Cerebellar nuclear complex (tissue), 1 donor: Measurements from ENCODE around the gene CYSRT1.
A peak's percentile ranks its signal among the peaks of the same experiment; 100 is the strongest.

Experiments used
- DNase-seq, 2 experiments: peaks; one replicate each; lab custom pipeline; 2025; lab: John Stamatoyannopoulos, UW

The CYSRT1 gene

DNA sequence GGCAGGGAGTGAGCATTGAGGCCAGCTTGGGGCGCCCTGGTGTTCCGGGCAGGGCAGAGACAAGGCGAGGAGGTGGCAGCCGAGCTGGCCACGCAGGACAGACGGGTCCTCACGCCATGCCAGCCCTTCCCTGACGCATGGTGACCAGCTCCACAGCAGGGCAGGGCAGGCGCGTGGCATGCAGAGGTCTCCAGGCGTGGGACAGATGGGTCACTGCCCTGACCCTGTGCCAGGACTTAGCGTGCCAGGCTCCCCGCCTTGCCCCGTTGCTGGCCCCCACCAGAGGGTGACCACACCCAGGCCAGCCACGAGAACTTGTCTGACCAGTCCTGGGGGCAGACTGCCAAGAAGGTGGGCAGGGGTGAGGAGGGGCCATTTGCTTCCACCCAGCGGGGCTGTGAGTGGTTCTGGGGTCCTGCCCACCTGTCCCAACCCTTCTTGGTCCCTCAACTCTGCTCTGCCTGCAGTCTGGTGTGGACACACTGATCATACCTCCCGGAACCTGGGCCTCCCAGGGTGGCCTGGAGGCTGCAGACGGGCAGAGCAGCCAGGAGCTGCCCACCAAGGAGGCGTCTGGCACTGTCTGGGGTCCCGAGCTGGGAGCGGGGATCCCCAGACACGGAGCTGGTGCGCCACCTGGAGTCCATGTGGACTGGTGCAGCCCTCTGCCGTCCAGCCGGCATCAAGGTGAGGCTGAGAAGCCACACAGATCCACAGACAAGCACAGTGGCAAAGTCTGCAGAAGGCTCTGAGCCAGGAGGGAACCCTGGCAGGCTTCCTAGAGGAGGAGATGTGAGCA lies 2.3 kb downstream of the CYSRT1 start, which contains the start of gene RNF224:
Gene RNF224, plus strand, starts transcription at position 449 of the 799 bp plus-strand sequence. CDS start 834 bp downstream, outside the sequence.
- DNase-seq, result peak in 1 of 2 experiments; percentile 49

DNA sequence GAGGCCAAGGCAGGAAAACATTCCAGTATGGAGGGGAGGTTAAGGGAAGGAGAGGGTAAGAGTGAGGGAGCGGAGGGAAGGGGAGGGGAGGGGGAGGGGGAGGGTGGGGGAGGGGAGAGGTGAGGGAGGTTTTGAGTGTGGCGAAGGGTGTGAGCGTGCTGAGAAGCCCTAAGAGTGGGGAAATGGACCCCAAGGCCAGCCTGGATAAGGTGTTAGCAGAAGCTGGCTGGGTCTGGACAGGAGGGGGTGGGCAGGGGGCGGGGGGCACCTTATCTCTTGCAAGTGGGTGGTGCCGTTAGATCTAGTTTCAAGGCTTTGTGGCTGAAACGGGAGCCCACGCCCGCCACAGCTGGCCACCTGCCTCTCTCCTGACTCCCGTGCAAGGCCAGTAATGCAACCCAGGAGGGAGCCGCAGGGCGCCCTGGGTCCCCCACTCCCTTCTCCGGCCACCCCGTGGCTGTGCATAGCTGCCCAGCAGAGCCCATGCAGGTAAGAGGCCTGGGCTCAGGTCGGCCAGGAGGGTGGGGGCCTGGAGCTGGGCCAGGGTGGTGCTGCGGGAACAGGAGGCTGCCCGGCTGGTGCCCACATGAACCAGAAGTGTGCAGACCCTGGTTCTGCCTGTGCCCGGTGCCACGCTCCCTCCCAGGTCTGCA lies 3.0 kb downstream of the CYSRT1 start:
- no peak for DNase-seq

DNA sequence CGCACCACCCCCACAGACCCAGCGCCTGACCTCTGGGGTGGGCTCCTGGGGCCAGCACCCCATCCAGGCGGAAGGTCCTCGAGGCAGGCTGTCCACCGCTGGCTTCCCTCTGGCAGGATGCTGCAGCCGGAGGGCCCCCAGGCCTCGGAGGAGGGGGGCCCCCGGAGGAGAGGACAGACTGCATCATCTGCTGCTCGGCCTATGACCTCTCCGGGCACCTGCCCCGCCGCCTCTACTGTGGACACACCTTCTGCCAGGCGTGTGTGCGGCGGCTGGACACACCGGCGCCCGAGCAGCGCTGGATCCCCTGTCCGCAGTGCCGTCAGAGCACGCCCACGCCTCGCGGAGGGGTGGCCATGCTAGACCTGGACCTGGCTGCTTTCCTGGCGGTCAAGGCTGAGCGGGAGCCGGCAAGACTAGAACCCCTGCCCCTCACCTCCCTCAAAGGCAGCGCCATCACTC lies 3.6 kb downstream of the CYSRT1 start:
- no peak for DNase-seq

DNA sequence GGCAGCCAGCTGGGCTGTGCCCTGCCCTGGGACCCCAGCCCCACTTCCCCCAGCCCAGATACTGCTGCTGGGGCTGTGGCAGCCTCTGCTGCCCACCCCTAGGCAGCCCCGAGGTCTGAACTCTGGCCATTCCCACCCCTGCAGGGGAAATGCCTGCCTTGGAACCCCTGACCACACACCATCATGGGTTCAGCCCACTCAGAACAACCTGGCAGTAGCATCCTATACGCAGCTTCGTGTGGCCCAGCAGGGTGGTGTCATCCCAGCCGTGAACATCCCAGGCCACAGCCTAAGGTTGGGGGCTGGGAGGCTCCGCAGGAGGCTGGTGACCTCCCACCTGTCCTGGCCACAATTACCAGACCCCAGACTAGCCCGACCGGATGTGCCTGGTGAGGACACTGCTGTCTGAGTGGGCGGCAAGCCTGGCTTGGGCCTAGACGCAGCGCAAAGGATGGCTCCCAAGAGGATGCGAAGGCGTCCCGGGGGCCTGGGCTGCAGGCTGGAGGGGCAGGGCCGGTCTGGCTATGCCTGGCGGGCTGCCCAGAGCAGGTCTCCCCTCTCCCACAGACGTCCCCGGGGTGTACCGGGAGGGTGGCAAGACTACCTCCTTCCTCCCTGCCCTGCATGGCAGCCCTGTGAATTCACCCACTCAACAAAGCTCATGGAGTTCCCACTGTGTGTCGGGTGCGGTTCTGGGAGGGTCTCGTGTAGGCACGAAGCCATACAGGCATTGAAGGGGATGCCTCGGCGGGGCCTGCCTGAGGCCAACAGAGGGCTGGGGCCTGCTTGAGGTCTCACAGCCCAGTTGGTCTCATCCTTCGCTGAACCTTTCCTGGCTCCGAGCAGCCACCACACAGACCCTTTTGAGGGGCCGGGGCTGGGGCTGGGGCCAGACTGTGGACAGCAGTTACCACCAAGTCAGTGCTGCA lies 4.3 kb downstream of the CYSRT1 start:
- DNase-seq, result no peak

DNA sequence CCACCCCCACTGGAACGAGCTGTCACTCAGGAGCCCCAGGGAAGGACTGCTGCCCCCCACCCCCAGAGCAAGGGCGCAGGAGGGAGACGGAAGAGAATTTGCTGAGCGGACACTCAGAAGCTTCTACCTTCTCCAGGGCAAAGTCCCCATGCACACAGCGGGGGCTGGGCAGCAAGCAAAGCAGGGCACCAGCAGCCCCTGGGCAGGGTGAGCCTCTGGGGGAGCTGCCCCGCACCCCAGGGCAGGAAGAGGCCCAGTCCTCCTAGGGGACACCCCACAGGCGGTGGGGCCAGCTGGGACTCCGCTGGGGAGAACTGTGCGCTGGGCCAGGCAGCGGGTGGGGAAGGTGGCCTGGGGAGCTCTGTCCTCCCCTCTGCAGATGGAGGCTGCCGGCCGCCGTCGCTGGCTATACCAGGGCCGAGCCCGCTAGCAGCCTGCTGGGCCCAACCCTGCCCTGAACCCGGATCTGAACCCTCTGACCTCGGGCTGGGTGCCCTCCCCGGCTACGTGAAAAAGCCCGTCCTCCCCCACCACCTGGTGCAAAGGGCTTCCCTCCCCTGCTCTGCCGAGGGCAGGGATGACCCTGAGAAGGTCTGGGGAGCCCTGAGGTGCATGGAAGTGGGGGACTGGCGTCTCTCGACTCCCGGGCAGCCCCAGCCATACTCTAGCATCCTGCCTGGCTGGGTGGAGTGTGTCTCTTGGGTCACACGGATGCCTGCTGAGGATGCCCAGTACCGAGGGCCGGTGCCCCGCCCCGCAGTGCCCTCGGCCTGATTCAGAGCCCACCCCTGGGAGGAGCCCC lies 5.1 kb downstream of the CYSRT1 start:
- DNase-seq, result no peak

DNA sequence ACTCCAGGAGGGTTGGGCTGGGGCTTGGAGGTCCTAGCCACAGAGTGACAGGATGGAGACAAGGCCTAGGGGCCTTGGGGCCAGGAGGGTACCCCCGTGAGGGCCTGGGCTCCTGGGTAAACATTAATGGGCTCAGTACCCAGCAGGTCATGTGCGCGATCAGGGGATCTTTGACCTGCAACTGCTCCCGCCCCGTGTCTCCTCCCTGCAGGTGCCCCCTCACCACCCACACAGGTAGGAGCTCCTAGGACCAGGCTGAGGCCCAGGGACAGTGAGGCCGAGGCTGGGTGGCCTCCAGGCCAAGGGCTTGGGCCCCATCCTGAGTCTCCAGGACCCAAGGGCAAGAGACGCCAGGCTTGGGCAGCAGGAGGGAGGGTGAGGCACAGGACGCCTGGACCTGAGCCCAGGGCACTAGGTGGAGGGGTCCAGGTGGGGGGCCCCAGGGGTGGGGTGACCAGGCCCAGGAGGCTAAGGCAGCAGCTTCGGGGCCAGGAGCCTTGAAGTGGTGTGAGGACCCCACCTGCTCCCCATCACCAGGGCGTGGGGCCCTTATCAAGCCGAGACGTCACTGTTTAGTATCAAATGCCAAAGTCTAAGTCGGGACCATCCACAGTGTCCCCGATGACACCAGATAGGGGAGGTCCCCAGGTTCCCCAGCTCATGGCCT lies 5.9 kb downstream of the CYSRT1 start, which contains the start of gene SLC34A3:
Gene SLC34A3, plus strand, starts transcription at position 197 of the 667 bp plus-strand sequence. CDS start 802 bp downstream, outside the sequence.
- DNase-seq, result no peak

DNA sequence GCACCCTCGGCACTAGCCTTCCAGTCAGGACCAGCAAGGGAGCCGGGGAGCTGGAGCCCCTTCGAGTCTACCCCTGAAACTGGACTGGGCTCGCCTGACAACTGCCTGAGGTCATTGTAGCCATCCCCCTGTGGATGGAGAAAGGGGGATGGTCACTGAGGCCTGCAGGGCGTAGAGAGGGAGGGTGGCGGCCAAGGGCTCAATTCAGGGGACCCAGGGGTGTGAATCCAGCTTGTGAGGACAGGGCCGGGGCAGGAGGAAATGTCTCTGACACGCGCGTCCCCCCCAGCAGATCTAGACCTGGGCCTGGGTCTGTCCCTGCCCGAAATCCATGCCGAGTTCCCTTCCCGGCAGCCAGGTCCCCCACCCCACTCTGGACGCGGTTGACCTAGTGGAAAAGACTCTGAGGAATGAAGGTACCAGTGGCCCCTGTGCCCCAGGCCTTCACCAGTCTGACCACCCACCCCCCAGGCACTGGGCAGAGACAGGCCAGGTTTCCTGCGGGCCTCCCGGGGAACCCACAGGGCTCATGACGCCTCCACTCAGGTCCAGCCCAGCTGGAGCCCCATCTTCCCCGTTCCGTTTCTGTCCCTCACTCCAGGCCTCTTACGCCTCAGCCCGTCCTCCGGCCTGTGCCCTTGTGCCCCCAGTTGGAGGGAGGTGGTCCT lies 6.5 kb downstream of the CYSRT1 start:
- DNase-seq, result no peak

DNA sequence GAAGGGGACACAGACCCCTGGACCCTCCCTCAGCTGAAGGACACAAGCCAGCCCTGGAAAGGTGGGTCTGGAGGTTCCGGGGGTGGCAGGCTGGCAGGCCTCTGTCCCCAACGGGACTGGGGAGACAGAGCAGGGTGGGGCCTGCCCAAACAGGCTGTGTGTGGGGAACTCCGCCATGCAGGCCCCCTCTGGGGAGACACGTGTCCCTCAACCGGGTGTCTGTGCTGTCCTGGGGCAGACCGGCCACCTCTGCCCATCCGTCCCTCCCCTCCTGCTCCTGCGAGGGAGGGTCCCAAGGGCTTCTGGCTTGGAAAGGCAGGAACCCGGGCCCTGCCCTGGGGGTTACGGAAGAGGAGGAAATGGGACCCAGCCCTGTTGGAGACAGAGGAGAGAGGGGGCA lies 7.1 kb downstream of the CYSRT1 start:
- no peak for DNase-seq

DNA sequence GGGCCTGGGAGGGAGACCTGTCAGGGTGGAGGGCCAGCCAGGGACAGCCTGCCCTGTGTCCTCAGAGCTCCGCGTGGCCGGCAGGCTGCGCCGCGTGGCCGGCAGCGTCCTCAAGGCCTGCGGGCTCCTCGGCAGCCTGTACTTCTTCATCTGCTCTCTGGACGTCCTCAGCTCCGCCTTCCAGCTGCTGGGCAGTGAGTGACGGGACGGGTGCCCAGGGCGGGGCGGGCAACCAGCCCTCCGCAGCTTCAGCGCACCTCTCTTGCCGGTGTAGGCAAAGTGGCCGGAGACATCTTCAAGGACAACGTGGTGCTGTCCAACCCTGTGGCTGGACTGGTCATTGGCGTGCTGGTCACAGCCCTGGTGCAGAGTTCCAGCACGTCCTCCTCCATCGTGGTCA lies 7.5 kb downstream of the CYSRT1 start:
- no peak for DNase-seq

DNA sequence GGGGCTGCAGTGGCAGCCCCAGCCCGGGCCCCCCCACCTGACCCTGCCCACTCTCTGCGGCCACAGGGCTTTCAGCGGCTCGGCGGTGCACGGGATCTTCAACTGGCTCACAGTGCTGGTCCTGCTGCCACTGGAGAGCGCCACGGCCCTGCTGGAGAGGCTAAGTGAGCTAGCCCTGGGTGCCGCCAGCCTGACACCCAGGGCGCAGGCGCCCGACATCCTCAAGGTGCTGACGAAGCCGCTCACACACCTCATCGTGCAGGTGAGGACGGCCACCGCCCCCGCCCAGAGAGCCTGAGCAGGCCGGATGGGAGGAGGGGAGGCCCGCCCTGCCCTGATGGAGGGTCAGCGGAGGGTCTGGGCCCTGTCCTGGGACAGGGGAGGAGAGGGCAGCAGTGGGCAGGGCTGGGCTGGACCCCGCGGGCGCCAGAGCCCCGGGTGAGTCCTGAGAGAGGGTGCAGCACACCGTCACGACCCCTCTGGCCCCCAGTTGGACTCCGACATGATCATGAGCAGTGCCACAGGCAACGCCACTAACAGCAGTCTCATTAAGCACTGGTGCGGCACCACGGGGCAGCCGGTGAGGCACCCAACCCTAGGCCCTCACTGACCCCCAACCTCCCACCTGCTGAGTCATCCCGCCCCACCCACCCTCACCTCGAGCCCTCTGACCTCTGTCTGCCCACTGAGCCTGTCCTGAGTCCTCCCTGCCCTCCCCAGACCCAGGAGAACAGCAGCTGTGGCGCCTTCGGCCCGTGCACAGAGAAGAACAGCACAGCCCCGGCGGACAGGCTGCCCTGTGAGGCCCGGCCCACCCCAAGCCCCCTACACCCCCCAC lies 8.4 kb downstream of the CYSRT1 start:
- DNase-seq, result no peak

DNA sequence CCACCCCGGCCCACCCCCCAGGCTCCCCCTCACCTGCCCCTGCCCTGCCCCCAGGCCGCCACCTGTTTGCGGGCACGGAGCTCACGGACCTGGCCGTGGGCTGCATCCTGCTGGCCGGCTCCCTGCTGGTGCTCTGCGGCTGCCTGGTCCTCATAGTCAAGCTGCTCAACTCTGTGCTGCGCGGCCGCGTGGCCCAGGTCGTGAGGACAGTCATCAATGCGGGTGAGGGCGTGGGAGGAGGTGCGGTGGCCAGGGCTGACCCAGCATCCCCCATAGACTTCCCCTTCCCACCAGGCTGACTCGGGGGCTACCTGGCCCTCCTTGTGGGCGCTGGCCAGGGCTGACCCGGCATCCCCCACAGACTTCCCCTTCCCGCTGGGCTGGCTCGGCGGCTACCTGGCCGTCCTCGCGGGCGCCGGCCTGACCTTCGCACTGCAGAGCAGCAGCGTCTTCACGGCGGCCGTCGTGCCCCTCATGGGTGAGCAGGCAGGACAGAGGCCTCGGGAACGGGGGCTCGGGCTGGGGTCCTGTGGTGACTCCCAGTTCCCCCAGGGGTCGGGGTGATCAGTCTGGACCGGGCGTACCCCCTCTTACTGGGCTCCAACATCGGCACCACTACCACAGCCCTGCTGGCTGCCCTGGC lies 9.2 kb downstream of the CYSRT1 start:
- DNase-seq, result no peak

DNA sequence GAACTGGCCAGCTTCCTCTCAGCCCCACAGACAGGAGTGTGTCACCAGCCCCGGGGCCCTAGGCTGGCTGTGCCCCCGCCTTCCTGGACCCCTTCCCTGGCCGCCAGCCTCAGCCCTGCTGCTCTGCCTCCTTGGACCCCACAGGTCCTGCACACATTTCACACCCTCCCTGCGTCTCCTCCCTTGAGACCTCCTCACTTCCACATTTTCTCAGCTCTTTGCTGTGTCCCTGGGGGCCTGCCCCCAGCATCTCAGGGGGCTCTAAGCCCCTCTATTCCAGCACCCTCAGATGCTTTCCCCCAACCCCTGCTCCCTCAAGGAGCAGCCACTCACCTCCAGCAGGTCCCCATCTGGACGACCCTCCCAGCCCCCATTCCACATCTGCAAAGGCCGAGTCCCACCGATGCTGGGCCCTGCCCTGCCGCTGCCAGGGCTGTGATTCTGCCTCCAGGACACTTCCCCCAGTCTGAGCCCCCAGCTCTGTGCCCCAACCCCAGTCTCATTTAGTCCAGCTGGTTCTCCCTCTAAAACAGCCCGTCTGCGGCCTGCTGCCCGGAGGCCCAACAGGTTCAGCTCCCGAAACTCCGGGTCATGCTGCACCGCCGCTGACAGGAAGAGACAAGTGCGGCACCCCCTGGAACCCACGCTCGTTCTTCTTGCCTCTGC lies 9.9 kb downstream of the CYSRT1 start:
- no peak for DNase-seq

DNA sequence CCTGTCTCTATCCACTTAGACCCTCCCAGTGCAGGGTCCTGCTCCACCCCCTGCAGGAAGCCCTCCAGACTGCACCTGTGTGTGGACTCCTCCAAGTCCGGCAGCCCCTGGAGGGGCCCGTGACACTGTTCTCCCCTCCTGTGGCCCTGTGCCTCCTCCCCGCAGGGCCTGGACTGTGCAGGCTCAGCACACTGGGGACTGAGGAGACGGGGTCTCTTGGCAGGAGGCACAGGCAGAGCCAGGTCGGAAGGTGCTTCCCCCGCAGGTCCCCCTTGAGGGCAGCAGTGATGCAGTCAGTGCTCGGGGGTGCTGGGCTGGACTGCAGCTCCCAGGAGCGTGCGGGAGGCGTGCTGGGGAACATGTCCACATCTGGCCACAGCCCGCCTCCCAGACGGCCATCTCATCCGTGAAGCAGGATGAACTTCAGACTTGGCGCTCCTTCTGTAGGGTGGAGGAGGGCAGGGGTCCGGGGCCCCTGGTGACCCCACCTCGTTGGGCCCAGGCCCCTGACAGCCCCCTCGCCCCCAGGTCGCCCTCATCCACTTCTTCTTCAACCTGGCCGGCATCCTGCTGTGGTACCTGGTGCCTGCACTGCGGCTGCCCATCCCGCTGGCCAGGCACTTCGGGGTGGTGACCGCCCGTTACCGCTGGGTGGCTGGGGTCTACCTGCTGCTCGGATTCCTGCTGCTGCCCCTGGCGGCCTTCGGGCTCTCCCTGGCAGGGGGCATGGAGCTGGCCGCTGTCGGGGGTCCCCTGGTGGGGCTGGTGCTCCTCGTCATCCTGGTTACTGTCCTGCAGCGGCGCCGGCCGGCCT lies 10.7 kb downstream of the CYSRT1 start:
- no peak for DNase-seq

DNA sequence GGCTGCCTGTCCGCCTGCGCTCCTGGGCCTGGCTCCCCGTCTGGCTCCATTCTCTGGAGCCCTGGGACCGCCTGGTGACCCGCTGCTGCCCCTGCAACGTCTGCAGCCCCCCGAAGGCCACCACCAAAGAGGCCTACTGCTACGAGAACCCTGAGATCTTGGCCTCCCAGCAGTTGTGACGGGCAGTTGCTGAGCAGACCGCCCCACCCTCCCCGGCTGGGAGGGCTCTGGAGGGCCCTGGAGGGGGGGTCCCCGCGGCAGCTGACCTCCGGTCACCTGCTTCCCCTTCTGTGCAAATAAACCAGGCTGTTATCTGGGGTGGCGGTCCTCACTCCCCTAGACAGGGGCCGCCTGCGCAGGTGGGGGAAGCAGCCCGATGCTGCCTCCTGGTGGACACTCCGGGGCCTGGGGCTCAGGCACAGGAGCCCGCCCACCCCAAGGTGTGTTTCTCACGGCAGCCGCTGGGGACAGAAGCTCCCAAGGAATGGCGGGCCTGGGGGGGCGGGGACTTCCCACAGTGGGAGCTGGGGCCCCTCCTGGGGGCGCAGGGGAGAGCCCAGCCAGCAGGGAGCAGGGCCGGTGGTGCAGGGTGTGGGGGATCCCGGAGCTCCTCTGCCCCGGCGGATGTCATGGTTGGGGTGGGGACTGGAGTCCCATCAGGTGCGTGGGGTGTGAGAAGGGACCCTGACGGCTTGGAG lies 11.4 kb downstream of the CYSRT1 start:
- DNase-seq, result no peak

DNA sequence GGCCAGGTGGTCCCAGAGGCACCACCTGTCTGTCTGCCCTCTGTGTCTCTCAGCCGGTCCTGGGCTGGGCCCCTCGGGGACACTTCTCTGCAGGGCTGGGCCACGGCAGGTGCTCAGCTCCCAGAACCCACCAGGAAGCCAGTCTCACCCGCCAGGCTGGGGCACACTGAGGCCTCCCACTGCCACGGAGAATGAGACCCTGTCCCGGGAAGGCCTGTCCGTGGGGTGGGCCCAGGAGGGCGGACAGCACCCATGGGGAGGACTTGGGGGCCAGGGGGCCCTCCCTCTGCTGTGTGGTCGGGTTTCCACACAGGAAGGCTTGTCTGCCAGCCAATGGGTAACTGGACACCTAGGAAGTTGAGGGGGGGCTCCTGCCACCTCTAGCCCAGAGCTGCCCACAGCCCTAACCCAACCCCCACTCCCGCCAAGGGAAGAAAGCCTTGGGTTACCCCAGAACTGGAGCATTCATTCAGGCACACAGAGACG lies 12.0 kb downstream of the CYSRT1 start:
- DNase-seq, result no peak
